PC-9 (cell line): ENCODE data around the gene ACAD11.

ENCODE experiments used
- CTCF ChIP-seq: fragments of 200-600 bp; sonication (generic); conservative IDR thresholded peaks from 2 replicates; pipeline ENCODE4 v1.6.1; 2017; ENCODE audit warnings: mixed run types, antibody characterized with exemption, mild to moderate bottlenecking, moderate library complexity
- EZH2 ChIP-seq: fragments of 200-600 bp; sonication (generic); IDR thresholded peaks from 2 replicates; pipeline ENCODE4 v1.8.0; 2017; ENCODE audit warnings: antibody characterized with exemption, low read depth

DNA sequence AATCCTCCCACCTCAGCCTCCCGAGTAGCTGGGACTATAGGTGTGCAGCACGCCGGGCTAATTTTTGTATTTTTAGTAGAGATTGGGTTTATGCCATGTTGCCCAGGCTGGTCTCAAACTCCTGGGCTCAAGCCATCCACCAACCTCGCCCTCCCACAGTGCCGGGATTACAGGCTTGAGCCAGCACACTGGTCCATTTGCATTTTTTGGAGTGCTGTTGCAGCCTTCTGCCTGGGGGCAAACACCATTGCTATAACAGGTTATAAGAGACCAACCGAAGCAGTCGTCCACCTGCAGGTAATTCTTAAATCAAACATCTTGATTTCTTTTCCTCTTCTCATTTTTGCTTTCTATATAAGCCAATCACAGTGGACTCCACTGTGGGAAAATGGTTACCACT, 34.8 kb downstream of the ACAD11 start:
- TF ChIP-seq CTCF: no peak
- no peak for TF ChIP-seq EZH2
